Neural progenitor cell (in vitro differentiated cells): ENCODE results near the gene FKBP14. TPM values are rescaled to one million over a fixed set of nuclear protein-coding genes. Genes with fewer than 3 reads are reported as not detected.
"Not testable (repeated sequence)": the region's sequence is repeated elsewhere in the genome, so short reads cannot be mapped to it uniquely, and the experiment has no call there.

Source experiments
- DNase-seq: peaks from one replicate; pipeline ENCODE4 v3.0.0-alpha.2; 2016; ENCODE audit warnings: low spot score
- H2AFZ ChIP-seq: fragments of 200-600 bp; sonication (generic); replicated peaks from 2 replicates; pipeline ENCODE4 v1.6.1; 2016; ENCODE audit warnings: antibody characterized with exemption
- H3F3A ChIP-seq: fragments of 200-600 bp; sonication (generic); 2 replicates; pipeline ENCODE4 v1.6.1; 2016; ENCODE audit warnings: antibody characterized with exemption, low read depth
- H3K27ac ChIP-seq: fragments of 200-600 bp; sonication (generic); 2 replicates; pipeline ENCODE4 v1.5.1; 2016; ENCODE audit warnings: mild to moderate bottlenecking
- H3K27me3 ChIP-seq: fragments of 200-600 bp; sonication (generic); 2 replicates; pipeline ENCODE4 v1.6.1; 2016; ENCODE audit warnings: mild to moderate bottlenecking, moderate library complexity
- H3K36me3 ChIP-seq: fragments of 200-600 bp; sonication (generic); 2 replicates; pipeline ENCODE4 v1.5.1; 2016
- H3K4me1 ChIP-seq: fragments of 200-600 bp; sonication (generic); 2 replicates; pipeline ENCODE4 v1.6.1; 2016; ENCODE audit warnings: mixed run types
- H3K4me2 ChIP-seq: fragments of 200-600 bp; sonication (generic); 2 replicates; pipeline ENCODE4 v1.6.1; 2016
- H3K4me3 ChIP-seq: fragments of 200-600 bp; sonication (generic); 2 replicates; pipeline ENCODE4 v1.5.1; 2016
- H3K79me2 ChIP-seq: fragments of 200-600 bp; sonication (generic); 2 replicates; pipeline ENCODE4 v1.6.1; 2016; ENCODE audit warnings: low read depth
- H3K9ac ChIP-seq: fragments of 200-600 bp; sonication (generic); 2 replicates; pipeline ENCODE4 v1.6.1; 2016
- H3K9me3 ChIP-seq: fragments of 200-600 bp; sonication (generic); 2 replicates; pipeline ENCODE4 v1.5.1; 2016; ENCODE audit warnings: low read depth
- H4K20me1 ChIP-seq: fragments of 200-600 bp; sonication (generic); 2 replicates; pipeline ENCODE4 v1.6.1; 2016; ENCODE audit warnings: low read depth
- H3K27ac Mint-ChIP-seq: 3 replicates; pipeline ENCODE4 v1.8.0; 2021; ENCODE audit warnings: mixed read lengths
- H3K27me3 Mint-ChIP-seq: 2 replicates; pipeline ENCODE4 v1.8.0; 2022; ENCODE audit warnings: low read depth, mild to moderate bottlenecking, inconsistent platforms, moderate library complexity, mixed read lengths; ENCODE audit not compliant: insufficient read depth
- H3K36me3 Mint-ChIP-seq: 3 replicates; pipeline ENCODE4 v1.8.0; 2021; ENCODE audit warnings: mixed read lengths
- H3K4me1 Mint-ChIP-seq: 3 replicates; pipeline ENCODE4 v1.8.0; 2021; ENCODE audit warnings: mixed read lengths
- H3K4me3 Mint-ChIP-seq: 3 replicates; pipeline ENCODE4 v1.8.0; 2021; ENCODE audit warnings: mild to moderate bottlenecking, moderate library complexity, mixed read lengths
- H3K9me3 Mint-ChIP-seq: 3 replicates; pipeline ENCODE4 v1.8.0; 2020; ENCODE audit warnings: mixed read lengths
- CTCF ChIP-seq: fragments of 200-600 bp; sonication (generic); IDR thresholded peaks from 2 replicates; pipeline ENCODE4 v1.5.1; 2017; ENCODE audit warnings: antibody characterized with exemption, mild to moderate bottlenecking
- EZH2 ChIP-seq: fragments of 200-600 bp; sonication (generic); IDR thresholded peaks from 2 replicates; pipeline ENCODE4 v1.6.1; 2017; ENCODE audit warnings: antibody characterized with exemption, mild to moderate bottlenecking, moderate library complexity
- EZH2phosphoT487 ChIP-seq: fragments of 200-600 bp; sonication (generic); IDR thresholded peaks from 2 replicates; pipeline ENCODE4 v1.6.1; 2017; ENCODE audit warnings: antibody characterized with exemption
- total RNA-seq: library from RNA; depleted of rRNA; stranded (reverse); fragments of >200 nt; gene quantifications from 2 replicates; pipeline ENCODE4 v1.2.3, GENCODE V29; 2015; ENCODE audit warnings: low replicate concordance

FKBP14 gene
- total RNA-seq, 1 donor from 2014 or later = 4.5 TPM

- H3K9me3 ChIP-seq, H3K4me2 ChIP-seq, H2AFZ ChIP-seq, H3K27me3 Mint-ChIP-seq, H3K9me3 Mint-ChIP-seq, H3K79me2 ChIP-seq, H3K27ac ChIP-seq, H3K9ac ChIP-seq, H3K4me1 Mint-ChIP-seq, H3K4me3 Mint-ChIP-seq, H3K27ac Mint-ChIP-seq, H3K4me1 ChIP-seq, H3K27me3 ChIP-seq, H3K4me3 ChIP-seq: not testable (repeated sequence)
- H3K36me3 Mint-ChIP-seq = peaks cover 43% of the 10 kb centered on the region
- H3F3A ChIP-seq = peaks cover 14% of the 10 kb centered on the region
- TF ChIP-seq CTCF = peak; percentile 56
- peaks cover 31% of the 10 kb centered on the region for H3K36me3 ChIP-seq
- H4K20me1 ChIP-seq = peaks cover 16% of the 10 kb centered on the region
- peak; percentile 30 for DNase-seq
These were observed 35.3 kb upstream of the FKBP14 start for GRCh38 chr7:30061786-30062185.

DNA sequence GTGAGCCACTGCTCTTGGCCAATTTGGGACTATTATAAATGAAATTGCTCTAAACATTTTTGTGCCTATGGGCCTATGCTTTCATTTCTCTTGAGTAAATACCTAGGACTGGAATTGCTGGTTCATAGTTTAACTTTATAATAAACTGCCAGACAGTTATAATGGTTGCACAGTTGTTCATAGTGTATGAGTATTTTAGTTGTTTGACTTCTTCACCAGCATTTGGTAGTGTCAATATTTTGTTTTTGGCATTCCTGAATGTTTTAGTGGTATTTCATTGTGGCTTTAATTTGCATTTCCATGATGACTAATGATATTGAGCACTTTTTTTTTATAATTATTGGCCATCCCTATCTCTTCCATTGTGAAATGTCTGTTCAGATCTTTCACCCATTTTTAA is 31.2 kb upstream of the FKBP14 start:
- Histone ChIP-seq H3F3A (peaks cover 11% of the 10 kb centered on the region), H3K4me2 (no peak overlapping the region), H3K36me3 (peaks cover 44% of the 10 kb centered on the region), H3K9me3 (no peaks in the 10 kb centered on the region), H3K4me1 (no peaks in the 10 kb centered on the region), H4K20me1 (peaks cover 5% of the 10 kb centered on the region), H3K79me2 (no peaks in the 10 kb centered on the region), H3K4me3 (no peak overlapping the region), H3K27ac (no peak overlapping the region), H2AFZ (no peak overlapping the region), H3K27me3 (no peaks in the 10 kb centered on the region), H3K9ac (no peak overlapping the region)
- TF ChIP-seq EZH2 = no peak
- TF ChIP-seq EZH2phosphoT487 = no peak
- no peak for TF ChIP-seq CTCF
- Mint-ChIP-seq H3K36me3 (peaks cover 40% of the 10 kb centered on the region), H3K4me1 (no peaks in the 10 kb centered on the region), H3K4me3 (no peak overlapping the region), H3K27me3 (no peaks in the 10 kb centered on the region), H3K27ac (no peak overlapping the region), H3K9me3 (peaks cover 2% of the 10 kb centered on the region)
- DNase-seq = no peak

DNA sequence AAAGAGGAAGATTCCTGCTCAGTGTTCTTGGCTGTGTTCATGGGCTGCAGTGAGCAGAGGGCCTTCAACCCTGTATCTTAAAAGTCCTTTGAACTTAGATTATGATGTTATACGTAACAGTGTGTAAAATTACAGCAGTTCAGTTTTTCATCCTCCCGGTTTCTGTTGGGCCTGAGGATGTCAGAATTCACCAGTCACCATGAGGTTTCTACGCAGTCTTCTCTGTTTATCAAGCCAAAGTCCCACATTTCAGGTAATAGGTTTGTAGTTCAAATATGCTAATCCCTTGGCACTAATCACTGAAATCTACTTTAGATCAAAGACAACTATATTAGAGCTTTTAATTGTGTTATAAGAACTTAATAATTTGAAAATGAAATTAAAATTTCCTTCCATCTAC is 26.6 kb upstream of the FKBP14 start:
- DNase-seq = no peak
- H3K9me3 Mint-ChIP-seq = peaks cover 2% of the 10 kb centered on the region
- Histone ChIP-seq H3K36me3 (peaks cover 41% of the 10 kb centered on the region), H4K20me1 (no peaks in the 10 kb centered on the region), H3K27me3 (no peaks in the 10 kb centered on the region), H3K4me2 (no peak overlapping the region), H2AFZ (no peak overlapping the region), H3K4me3 (no peak overlapping the region), H3F3A (no peaks in the 10 kb centered on the region), H3K79me2 (no peaks in the 10 kb centered on the region), H3K4me1 (no peaks in the 10 kb centered on the region), H3K9me3 (no peaks in the 10 kb centered on the region), H3K9ac (no peak overlapping the region), H3K27ac (no peak overlapping the region)
- TF ChIP-seq CTCF (no peak), EZH2 (no peak), EZH2phosphoT487 (no peak)
- H3K36me3 Mint-ChIP-seq = peaks cover 53% of the 10 kb centered on the region
- no peaks in the 10 kb centered on the region for H3K4me1 Mint-ChIP-seq
- no peaks in the 10 kb centered on the region for H3K27me3 Mint-ChIP-seq
- H3K27ac Mint-ChIP-seq = no peak overlapping the region
- no peak overlapping the region for H3K4me3 Mint-ChIP-seq

- no peak for DNase-seq
- H3K36me3 Mint-ChIP-seq = peaks cover 54% of the 10 kb centered on the region
- no peak overlapping the region for H3K9ac ChIP-seq
- H3K4me3 Mint-ChIP-seq = no peak overlapping the region
- H3K79me2 ChIP-seq = peaks cover 4% of the 10 kb centered on the region
- H3K4me2 ChIP-seq = no peak overlapping the region
- no peaks in the 10 kb centered on the region for H3K27me3 ChIP-seq
- no peaks in the 10 kb centered on the region for H3K4me1 ChIP-seq
- no peak overlapping the region for H2AFZ ChIP-seq
- TF ChIP-seq EZH2 (no peak), EZH2phosphoT487 (no peak), CTCF (no peak)
- H3K4me3 ChIP-seq = no peak overlapping the region
- peaks cover 25% of the 10 kb centered on the region for H4K20me1 ChIP-seq
- H3K4me1 Mint-ChIP-seq = no peaks in the 10 kb centered on the region
- H3K27ac ChIP-seq = no peak overlapping the region
- H3K36me3 ChIP-seq = peaks cover 29% of the 10 kb centered on the region
- H3K27ac Mint-ChIP-seq = no peak overlapping the region
- no peaks in the 10 kb centered on the region for H3K9me3 ChIP-seq
- peaks cover 2% of the 10 kb centered on the region for H3K27me3 Mint-ChIP-seq
- H3F3A ChIP-seq = no peaks in the 10 kb centered on the region
- H3K9me3 Mint-ChIP-seq = no peaks in the 10 kb centered on the region
These were observed 22.7 kb upstream of the FKBP14 start for GRCh38 chr7:30049173-30049572.
